MM.1S (cell line): ENCODE data around the gene TMPRSS3.

Source experiments
- EZH2 ChIP-seq: fragments of 300-600 bp; sonication (generic); optimal IDR thresholded peaks from 2 replicates; pipeline ENCODE3; 2017; ENCODE audit warnings: low read depth, mild to moderate bottlenecking, antibody characterized with exemption, low read length, mixed read lengths
- TF ChIP-seq, protein P1 (sequence below): fragments of 300-600 bp; sonication (generic); IDR thresholded peaks from 2 replicates; pipeline ENCODE4 v1.5.1; 2016; ENCODE audit warnings: antibody characterized with exemption, low read length, mixed read lengths

DNA sequence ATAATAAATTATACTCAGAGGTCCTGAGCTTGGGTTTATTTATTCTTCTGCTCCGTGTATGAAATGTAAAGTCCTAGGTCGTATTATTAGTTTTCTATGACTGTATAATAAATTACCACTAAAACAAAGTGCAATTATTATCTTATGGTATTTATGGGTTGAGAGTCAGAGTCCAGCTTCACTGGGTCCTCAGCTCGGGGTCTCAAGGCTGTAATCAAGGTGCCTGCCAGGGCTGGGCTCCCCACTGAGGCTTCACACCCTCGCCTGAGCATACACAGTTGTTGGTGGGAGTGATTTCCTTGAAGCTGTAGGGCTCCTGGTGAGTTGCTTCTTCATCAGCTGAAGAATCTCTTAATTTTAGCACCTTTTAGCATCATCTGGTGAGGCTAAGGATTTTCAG lies 23.0 kb upstream of the TMPRSS3 start:
- no peak for TF ChIP-seq EZH2
- TF ChIP-seq, protein P1, sequence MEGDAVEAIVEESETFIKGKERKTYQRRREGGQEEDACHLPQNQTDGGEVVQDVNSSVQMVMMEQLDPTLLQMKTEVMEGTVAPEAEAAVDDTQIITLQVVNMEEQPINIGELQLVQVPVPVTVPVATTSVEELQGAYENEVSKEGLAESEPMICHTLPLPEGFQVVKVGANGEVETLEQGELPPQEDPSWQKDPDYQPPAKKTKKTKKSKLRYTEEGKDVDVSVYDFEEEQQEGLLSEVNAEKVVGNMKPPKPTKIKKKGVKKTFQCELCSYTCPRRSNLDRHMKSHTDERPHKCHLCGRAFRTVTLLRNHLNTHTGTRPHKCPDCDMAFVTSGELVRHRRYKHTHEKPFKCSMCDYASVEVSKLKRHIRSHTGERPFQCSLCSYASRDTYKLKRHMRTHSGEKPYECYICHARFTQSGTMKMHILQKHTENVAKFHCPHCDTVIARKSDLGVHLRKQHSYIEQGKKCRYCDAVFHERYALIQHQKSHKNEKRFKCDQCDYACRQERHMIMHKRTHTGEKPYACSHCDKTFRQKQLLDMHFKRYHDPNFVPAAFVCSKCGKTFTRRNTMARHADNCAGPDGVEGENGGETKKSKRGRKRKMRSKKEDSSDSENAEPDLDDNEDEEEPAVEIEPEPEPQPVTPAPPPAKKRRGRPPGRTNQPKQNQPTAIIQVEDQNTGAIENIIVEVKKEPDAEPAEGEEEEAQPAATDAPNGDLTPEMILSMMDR: no peak
